IPS-NIHi7 (cell line): Measurements from ENCODE around the gene C3orf49.
A peak's percentile ranks its signal among the peaks of the same experiment; 100 is the strongest.

Experiments
- DNase-seq: peaks from one replicate; pipeline ENCODE4 v3.0.0; 2012; ENCODE audit warnings: mixed read lengths; ENCODE audit errors: extremely low spot score

The C3orf49 gene, protein sequence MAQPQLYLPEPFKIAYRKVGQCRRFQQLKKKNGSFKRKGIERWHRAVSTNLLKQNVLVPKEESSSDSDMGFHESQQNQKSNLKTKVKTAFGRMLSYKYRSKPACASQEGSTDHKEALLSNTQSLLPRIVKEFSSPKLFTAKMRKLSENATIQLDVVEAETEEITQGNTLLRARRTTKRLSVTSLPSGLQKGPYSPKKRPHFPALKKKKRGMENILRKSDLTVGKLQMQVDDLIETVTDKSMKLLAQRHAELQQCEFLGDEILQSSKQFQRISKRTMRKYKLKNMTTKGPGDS

DNA sequence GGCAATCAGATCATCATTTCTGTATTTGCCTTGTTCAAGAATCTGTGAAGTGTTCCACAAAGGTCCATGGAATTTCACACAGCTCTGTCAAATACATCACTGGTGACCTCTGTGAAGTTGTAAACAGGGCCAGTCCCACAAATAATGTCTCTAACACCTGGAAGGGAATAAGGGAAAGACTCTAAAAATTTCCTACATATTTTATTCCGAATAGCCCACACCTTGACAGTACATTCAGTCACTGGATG lies at the start of gene C3orf49:
C3orf49 (plus strand) TSS at position 149 of the 248 bp plus-strand sequence. CDS start 173 bp downstream, outside the sequence.
- DNase-seq: no peak

DNA sequence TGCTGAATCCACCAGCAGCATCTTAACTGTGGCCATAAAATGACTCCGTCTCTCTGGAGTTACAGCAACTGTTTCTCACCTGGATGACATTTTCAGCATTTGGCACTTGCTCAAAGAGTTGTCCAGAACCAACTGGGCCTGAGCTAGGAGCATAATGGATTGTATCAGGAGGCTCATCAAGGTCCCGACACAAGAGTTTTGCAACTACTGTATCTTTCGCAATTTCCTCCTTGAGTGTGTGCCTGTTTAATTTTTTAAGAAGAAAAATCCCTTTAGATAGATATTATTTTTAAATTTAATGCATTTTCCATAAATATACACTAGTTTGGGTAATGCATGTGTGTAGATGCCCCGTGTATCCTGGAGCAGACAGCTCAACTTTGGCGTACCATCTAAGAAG lies 44.3 kb upstream of the C3orf49 start:
- DNase-seq: no peak

DNA sequence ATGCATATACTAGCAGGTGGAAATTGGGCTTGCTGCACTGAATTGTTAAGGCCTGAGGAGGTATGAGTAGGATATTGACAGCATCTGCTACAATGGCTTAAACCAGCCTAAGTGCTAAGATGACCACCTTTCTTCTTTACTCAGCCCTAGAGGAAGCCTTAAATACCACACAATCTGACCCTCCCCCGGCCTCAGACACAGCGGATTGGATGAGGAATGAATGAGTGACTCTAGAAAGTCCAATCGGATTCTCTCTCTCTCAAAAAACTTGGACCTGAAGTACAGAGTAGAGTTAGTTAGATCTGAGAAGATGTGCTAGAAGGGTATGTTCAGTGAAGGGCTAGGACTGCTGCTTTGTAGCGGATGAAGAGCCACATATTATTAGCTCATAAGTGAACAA lies 39.9 kb upstream of the C3orf49 start:
- DNase-seq: no peak

DNA sequence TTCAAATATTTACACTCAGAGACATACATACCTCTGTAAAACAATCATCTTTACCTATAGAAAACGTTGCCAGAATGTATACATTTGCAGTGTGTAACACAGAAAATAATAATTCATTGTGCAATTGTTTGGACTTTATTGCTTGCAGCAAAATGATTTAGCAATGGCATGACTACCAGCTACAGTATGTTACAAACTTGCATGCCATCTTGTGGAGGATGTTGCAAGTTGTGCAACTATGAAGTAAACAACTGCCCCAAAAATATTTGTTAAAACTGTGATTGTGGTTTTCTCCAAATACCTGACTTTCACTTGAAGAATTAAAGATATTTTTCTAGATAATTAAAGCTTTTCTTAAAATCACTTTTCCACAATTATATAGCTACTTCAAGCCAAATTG lies 27.1 kb upstream of the C3orf49 start:
- no peak for DNase-seq

DNA sequence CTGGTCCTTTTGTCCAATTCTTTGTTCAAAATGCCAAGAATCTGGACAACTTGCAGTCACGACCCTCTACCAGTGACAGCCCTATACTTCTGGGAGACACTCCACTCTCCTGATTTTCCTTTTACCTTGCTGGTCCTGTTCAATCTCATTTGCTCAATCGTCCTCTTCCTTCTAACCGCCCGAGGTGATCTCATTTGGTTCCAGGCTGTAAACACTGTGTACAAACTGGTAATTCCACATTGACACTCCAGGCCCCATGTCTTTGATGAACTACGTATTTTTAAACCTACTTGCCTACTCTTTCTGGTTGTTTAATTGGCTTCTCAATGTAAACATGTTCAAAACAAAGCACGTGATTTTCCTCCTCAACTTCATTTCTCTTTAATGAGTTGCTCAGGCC lies 23.7 kb upstream of the C3orf49 start:
- DNase-seq: no peak

DNA sequence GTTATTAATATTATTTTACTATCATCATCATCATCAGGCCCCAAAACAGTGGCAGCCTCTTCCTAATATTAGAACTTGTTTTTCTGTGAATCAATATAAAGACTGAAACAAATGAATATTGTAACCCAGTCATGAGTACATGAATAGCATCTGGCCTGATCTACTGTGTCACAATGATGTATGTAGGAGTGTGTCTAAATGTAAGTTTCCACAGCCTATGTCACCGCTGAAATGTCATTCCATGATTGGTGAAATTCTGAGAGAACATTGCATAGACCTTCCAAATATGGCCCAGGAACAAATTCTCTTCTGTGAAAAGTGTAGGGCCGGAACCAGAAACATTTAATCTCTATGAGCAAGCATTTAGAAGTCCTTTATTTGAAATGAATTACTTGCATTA lies 20.6 kb upstream of the C3orf49 start:
- DNase-seq: no peak

DNA sequence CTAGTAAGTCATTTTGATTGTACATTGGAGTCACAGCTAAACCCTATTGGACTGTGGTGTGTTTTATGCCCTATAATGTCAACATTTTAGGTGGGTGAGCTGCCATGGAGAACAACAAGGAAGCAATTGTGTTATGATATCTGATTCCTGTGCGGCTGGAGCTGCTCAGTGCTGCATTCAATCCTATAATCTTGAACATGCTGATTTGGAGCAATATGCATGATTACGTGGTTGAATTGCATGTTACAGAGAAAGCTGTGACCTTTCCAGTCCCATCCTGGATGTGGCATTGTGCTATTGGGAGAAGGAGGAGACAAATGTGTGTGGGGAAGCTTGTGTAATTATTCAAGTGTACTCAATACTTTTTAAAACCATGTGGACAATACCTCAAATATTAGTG lies 20.1 kb upstream of the C3orf49 start:
- DNase-seq: no peak

DNA sequence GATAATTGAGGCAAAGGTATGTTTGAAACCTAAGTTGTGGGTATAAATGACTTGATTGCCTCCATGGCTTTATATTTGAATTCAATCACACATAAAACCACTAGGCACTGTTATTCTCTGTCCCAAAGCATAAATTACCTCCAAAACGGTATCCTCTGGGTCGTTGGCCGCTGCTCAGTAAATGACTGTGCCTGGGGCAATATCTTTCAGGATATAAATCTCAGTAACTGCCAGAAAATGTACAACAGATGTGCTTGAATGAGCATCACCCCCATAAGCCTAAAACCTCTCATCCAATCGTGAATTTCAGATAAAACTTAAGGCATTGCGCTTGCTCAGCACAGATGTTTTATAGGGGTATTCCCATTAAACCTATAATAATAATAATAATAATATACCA lies 19.0 kb upstream of the C3orf49 start:
- no peak for DNase-seq

DNA sequence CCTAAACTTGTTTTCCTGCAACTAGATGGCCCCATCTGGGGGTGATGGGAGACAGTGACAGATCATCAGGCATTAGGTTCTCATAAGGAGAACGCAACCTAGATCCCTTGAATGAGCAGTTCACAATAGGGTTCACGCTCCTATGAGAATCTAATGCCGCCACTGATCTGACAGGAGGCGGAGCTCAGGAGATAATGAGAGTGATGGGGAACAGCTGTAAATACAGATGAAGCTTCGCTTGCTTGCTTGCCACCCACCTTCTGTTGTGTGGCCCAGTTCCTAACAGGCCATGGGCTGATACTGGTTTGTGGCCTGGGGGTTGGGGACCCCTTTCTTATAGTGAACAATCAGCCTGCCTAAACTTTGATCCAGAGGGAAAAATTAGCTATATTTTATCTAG lies 15.2 kb upstream of the C3orf49 start:
- no peak for DNase-seq

DNA sequence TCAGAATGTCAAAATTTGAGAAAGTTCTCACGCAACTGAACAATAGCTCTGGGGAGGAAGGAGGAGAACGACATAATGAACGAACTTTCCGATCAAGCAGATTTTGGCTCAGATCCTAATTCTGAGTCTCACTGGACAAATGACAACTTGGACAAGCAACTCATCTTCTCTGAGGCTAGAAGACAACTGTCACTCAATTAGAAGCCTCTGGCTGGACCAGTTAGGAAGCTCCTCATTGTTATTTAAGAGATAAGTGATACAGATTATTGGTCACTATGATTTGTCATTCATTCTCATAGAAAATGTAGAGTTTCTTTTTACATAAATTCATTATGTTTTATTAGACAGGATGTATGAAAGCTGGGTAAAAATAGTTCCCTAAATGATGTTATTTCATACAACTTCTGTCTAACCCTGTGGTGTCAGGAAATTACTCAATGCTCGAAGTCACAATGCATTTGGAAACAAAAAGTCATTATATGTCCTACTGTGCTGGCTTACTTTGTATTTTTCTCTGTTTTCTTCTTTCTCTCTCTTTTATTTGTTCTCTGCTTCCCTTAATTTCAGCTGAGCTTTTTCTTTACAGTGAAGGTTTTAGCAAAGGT lies 11.0 kb upstream of the C3orf49 start:
- DNase-seq: no peak

DNA sequence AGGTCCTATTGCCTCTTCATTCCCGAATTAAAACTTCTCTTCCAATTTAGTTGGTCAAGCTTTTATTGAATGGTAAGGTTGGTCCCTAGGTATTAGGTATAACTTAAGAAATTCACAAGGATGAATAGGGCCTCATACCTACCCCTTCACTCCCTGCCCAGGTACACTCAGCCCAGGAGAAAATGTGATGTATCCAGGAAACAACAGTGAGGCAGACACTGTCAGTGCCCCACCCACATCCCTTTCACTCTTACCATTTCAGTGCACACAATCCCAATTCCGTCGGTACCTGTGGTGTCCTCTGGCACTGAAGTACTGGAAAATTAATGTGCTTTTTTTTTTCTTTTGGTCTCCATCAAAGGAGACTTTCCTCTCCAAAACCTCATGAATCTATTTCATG lies 10.5 kb upstream of the C3orf49 start:
- no peak for DNase-seq

DNA sequence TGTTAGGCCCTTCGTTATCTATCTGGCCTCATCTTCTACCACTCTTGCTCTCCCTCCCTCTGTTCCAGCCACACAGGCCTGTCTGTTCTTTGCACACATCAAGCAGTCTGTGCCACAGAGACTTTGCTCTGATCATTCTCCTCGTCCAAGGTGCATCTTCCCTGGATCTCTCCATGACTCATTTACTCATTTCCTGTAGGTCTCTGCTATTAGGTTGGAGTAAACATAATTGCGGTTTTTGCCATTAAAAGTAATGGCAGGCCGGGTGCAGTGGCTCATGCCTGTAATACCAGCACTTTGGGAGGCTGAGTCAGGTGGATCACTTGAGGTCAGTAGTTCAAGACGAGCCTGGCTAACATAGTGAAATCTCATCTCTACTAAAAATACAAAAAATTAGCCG lies 9.5 kb upstream of the C3orf49 start:
- DNase-seq: no peak

DNA sequence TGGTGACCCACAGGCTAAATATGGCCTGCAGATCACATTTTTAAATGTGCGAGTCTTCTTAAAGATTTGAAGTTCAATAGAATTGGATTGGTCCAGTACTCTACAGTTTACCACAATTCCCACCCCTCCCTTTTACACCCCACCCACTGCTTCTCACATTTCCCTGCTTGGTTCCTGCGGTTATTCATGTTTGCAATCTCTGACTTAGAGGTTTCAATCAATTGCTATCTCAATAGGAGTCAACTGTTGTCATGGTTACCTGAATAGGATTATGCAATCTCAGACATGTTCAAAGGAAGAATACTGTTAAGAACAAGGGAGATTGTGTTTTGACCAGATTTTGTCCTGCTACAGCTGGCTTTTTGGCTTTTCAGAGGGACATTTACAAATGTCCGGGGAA lies 4.9 kb upstream of the C3orf49 start:
- DNase-seq: peak; percentile 16

DNA sequence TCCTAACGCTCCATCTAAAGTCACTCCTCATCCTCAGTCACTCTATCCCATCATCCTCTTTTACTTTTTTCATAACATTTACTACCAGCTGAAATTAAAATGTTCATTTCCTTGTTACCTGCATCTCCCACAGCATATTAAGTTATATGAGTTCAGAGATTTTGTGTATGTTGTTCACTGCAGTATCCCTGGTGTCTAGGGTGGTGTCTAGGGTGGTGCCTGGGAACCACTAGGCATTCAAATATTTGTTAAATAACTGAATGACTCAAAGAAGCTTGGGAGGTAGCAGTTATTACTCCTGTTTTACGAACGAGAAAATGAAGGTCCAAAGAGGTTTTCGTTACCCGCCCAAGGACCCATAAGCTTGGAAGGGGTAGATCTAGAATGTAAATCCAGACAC lies 1.9 kb upstream of the C3orf49 start:
- no peak for DNase-seq

DNA sequence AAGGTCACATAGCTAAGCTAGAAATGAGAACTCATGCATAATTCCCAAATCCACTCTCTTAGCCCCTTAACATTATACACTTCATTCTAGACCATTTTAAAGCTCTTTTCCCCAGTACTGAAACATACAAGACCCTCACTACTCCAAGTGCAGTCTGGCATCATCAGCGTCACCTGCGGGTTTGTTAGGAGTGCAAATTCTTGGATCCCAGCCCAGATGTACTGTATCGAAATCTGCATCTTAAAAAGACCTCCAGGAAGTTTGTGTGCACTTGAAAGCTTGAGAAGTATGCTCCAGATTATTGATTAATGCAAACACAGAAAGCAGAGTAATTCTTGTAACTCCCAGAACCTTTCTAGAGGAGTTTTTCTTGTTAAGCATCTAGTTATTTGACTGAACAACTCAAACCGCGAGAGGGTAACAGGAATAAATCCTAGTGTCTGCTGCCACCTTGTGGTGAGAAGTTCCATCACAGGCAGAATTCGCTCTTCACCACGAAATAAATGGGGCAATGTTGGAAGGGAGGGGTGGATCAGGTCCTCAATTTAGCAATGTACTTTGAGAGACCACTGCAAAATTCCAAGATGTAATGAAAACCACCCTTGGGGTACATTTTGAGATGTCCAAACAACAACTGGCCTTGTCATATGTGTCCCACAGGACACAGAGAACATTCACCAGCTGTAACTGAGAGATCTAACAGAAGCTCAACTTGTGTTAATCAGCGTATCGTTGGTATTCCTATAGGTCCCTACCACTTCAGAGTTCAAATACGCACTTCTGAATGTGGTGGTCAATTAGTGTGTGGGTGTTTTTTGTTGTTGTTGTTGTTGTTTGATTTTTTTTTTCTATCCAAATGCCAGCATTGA lies 583 bp upstream of the C3orf49 start:
- DNase-seq: peak; percentile 65

DNA sequence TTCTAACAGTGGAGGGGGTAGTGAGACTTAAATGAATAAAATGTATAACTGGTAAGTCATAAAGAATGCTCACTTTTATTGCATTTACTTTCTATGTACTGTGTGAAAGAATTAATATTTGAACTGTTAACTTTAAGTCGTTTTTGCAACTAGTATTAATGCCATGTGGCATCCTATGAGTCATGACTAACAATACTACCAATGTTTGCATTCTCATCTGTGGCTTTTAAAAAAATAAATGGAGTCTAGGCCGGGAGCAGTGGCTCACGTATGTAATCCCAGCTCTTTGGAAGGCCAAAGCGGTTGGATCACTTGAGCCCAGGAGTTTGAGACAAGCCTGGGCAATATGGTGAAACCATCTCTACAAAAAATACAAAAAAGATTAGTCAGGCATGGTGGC lies 5.2 kb downstream of the C3orf49 start:
- DNase-seq: no peak

DNA sequence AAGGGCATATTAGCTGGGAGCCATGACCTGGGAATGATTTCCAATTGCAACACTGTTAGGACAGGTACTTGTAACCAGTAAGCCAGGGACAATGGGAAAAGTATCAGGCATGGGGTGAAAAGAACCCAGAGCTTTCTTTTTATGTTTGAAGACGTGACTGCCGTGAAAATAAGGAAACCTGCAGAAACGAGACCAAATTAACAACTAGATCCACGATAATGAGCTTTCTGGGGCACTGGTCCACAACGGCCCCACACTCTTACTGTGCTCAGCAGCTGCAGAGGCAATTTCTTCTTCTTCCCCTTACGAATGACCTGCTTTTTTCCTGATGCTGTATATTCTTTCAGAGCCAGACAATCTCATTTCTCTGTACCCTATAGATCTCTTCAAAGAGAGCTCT lies 11.4 kb downstream of the C3orf49 start:
- no peak for DNase-seq

DNA sequence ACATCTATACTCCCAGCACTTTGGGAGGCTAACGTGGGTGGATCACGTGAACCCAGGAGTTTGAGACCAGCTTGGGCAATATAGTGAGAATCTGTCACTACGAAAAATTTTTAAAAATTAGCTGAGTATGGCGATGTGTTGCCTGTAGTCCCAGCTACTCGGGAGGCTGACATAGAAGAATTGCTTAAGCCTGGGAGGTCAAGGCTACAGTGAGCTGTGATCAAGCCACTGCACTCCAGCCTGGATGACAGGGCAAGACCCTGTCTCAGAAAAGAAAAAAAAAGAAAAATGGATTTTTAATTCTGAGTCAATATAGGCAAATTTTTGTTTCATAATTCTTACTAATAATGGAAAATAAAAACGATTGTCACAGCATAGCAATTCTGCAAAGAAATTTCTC lies 13.3 kb downstream of the C3orf49 start:
- DNase-seq: no peak

DNA sequence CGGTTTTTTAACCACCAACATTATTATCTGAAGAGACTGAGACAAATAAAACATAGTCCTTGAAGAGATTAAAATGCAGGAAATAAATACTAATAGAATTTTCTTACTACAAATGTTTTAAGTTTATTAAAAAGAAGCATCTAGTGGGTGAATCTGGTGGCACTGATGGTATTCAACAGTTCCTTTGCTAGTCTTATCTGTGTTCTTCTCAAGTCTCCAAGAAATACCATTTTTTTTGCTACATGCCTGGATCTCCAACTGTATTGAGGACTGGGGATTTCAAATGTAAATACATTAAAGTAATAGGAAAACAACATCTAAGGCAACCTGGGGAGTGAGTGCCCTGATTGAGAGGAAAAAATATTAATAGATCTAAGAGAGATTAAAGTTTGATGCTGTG lies 22.6 kb downstream of the C3orf49 start:
- DNase-seq: no peak

DNA sequence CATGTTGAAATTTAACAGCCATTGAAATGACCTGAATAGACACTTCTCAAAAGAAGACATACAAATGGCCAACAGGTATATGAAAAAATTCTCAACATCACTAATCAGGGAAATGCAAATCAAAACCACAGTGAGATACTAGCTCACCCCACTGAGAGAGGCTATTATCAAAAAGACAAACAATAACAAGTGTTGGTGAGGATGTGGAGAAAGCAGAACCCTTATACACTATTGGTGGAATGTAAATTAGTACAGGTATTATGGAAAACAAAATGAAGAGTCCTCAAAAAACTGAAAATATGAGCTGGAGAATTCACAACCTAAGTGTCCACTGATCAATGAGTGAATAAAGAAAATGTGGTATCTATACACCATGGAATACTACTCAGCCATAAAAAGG lies 23.0 kb downstream of the C3orf49 start:
- no peak for DNase-seq

DNA sequence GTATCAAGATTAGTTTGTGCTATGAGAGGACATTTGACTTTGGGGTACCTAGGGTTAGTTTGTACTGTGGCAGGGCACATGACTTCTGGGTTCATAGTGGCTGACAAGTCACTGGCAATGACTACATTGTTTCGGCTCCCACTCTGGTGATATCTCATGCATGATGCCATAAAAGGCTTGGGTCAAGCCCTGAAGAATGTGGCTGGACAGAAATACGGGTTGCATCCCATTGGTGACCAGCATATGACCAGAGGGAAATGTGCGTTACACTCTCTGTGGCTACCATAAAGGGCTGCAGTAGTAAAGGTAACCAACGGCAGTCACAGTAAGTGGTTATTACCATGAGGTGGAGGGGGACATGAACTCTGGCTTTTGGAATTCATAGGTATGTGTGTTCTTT lies 26.1 kb downstream of the C3orf49 start:
- DNase-seq: no peak

DNA sequence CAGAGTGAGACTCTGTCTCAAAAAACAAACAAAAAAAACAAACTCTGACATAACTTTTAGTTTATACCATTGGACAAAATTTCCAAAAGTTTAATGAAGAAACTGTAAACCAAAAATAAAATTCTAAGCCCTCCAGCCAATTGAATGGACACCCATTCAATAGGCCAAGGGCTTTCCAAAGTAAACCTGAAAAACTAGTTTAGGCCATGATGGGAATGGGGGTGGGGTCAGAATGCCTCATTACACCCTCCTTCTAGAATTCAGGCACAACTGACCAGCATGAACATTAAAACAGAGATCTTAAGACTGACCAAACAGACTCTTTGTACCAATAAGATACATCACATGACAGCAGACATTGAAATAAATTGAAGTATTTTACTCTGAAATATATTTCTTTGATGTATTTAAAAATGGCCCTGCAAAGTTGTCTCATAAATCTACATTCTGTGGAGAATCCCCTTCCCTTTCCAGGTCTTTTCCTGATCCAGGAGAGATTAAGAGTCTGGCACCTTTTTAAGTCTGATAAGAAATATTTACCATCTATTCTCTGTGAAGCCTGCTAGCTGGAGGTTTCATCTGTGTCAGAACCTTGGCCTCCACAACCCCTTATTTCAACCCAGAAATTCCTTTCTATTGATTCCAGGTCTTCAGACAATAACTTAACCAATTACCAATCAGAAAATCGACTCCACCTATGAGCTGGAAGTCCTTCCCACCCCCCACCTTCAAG lies 28.8 kb downstream of the C3orf49 start:
- DNase-seq: peak; percentile 26

DNA sequence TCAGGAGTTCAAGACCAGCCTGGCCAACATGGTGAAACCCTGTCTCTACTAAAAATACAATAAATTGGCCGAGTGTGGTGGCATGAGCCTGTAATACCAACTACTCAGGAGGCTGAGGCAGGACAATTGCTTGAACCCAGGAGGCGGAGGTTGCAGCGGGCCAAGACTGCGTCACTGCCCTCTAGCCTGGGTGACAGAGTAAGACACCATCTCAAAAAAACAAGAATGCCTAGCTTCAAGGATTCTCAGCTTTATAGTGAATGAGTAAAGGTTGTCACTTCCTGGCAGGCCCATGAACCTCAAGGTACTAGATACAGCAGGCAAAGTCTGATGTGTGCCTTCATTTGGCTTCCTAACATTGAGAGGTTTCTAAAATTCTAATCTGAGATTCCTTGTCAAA lies 30.1 kb downstream of the C3orf49 start:
- no peak for DNase-seq
